Testis (tissue), 3 donors: Measurements from ENCODE around the gene PRRC2A. TPM values are rescaled to one million over a fixed set of nuclear protein-coding genes. Genes with fewer than 3 reads are reported as not detected.

ENCODE experiments used
- DNase-seq: peaks from one replicate; pipeline ENCODE4 v3.0.0-alpha.2; 2019
- H3K27ac ChIP-seq, 2 donors: fragments of 200-600 bp; sonication (generic); one replicate each; pipeline ENCODE4 v1.5.1; 2019
- H3K27me3 ChIP-seq: fragments of 200-600 bp; sonication (generic); one replicate; pipeline ENCODE4 v1.5.1; 2019
- H3K36me3 ChIP-seq: fragments of 200-600 bp; sonication (generic); one replicate; pipeline ENCODE4 v1.5.1; 2017; ENCODE audit warnings: low read depth; ENCODE audit errors: missing control alignments
- H3K4me1 ChIP-seq: fragments of 200-600 bp; sonication (generic); one replicate; pipeline ENCODE4 v1.5.1; 2019
- H3K4me3 ChIP-seq, 2 donors: fragments of 200-600 bp; sonication (generic); one replicate each; pipeline ENCODE4 v1.5.1; 2017 to 2019
- H3K9me3 ChIP-seq: fragments of 200-600 bp; sonication (generic); one replicate; pipeline ENCODE4 v1.5.1; 2017
- CTCF ChIP-seq, 3 experiments: fragments of 450-650 bp in 2 of 3; fragments of 200-600 bp in 1 of 3; sonication (generic) in 1 of 3; IDR thresholded peaks; one replicate each; pipeline ENCODE4 v1.5.1; 2016 to 2019; ENCODE audit warnings: antibody characterized with exemption in 3 of 3, mild to moderate bottlenecking in 2 of 3, moderate library complexity in 1 of 3
- POLR2A ChIP-seq: fragments of 450-650 bp; IDR thresholded peaks from one replicate; pipeline ENCODE4 v1.6.1; 2017; ENCODE audit warnings: antibody characterized with exemption, mild to moderate bottlenecking, moderate library complexity
- WGBS, 2 donors: methylation state at CpG; one replicate each; pipeline ENCODE4 v1.1.5; 2018; 5-methylcytosine and 5-hydroxymethylcytosine counted together
- intact Hi-C: fragments of 100-400 bp; cut with DNase I; formaldehyde crosslinking; loops from one replicate; pipeline ENCODE4 v1.15.1; 2023; ENCODE audit warnings: low total_unique reads
- polyA plus RNA-seq: library from polyadenylated mRNA; stranded (reverse); fragments of 350-450 nt; fragmentation: Illumina TruSeq; extraction: RNeasy Lipid Tissue Mini Kit (QIAGEN cat#74804); gene quantifications from one replicate; pipeline ENCODE4 v1.2.3, GENCODE V29; 2014; ENCODE audit warnings: low read depth, low replicate concordance; ENCODE audit not compliant: insufficient read depth
- total RNA-seq, 2 donors: library from RNA; depleted of rRNA; stranded (reverse); fragments of >200 nt; gene quantifications; one replicate each; pipeline ENCODE4 v1.2.3, GENCODE V29; 2016

Gene PRRC2A
- total and polyA plus RNA-seq, 3 donors from 2014 or later: 288 to 473 (median 301) TPM

DNA sequence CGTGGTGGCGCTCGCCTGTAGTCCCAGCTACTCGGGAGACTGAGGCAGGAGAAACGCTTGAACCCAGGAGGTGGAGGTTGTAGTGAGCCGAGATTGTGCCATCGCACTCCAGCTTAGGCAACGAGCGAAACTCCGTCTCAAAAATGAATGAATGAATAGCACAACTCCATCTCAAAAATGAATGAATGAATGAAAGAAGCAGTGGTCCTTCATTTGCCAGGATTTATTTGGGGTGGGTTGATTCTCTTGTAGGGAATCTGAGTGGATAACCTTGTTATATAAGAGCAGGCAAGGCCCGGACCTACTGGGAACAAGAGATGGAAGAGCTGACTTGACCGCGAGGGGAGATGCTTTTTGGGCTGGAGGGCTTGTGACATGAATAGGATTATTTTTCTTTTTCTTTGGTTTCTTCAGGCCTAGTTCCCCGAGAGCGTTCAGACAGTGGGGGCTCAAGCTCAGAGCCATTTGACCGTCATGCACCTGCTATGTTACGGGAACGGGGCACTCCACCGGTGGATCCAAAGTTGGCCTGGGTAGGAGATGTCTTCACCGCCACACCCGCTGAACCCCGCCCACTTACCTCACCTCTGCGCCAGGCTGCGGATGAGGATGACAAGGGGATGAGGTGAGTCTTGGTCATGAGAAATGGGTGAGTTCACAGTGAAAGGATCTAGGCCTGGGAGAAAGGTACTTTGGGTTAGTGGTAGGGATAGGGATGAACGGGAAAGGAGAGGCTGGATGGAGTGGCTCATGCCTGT lies 9.8 kb downstream of the PRRC2A start:
- H3K27me3 ChIP-seq: no peaks in the 10 kb centered on the region
- TF ChIP-seq POLR2A (no peak), CTCF (IDR thresholded peaks at IDR 0.05) (no peak)
- peaks cover 3% of the 10 kb centered on the region for H3K36me3 ChIP-seq
- H3K4me1 ChIP-seq: peaks cover 4% of the 10 kb centered on the region
- WGBS, 2 donors: 90% methylated on average over 23 to 25 of the region's 25 CpGs
- no peaks in the 10 kb centered on the region for H3K9me3 ChIP-seq
- H3K4me3 ChIP-seq: no peak overlapping the region
- no peak overlapping the region for H3K27ac ChIP-seq
- DNase-seq: no peak
- intact Hi-C loops: no loop called here

GRCh38 chr6:31631209-31631608 lies 10.7 kb downstream of the PRRC2A start:
- no peaks in the 10 kb centered on the region for H3K27me3 ChIP-seq
- 75 to 91% methylated on average over 2 to 16 of the region's 16 CpGs for WGBS, 2 donors
- no peaks in the 10 kb centered on the region for H3K9me3 ChIP-seq
- peaks cover 3% of the 10 kb centered on the region for H3K36me3 ChIP-seq
- H3K4me1 ChIP-seq: peaks cover 4% of the 10 kb centered on the region
- no peak overlapping the region for H3K27ac ChIP-seq
- H3K4me3 ChIP-seq: no peak overlapping the region
- no peak for DNase-seq
- intact Hi-C loops: no loop called here
- TF ChIP-seq CTCF (IDR thresholded peaks at IDR 0.05) (no peak), POLR2A (no peak)

GRCh38 chr6:31631681-31632278 lies 11.3 kb downstream of the PRRC2A start:
- intact Hi-C loops: no loop called here
- TF ChIP-seq CTCF (IDR thresholded peaks at IDR 0.05) (no peak), POLR2A (no peak)
- no peak for DNase-seq
- no peak overlapping the region for H3K4me3 ChIP-seq
- H3K9me3 ChIP-seq: no peaks in the 10 kb centered on the region
- H3K4me1 ChIP-seq: peaks cover 4% of the 10 kb centered on the region
- H3K36me3 ChIP-seq: peaks cover 3% of the 10 kb centered on the region
- 83 to 84% methylated on average over 16 to 31 of the region's 32 CpGs for WGBS, 2 donors
- H3K27me3 ChIP-seq: no peaks in the 10 kb centered on the region
- H3K27ac ChIP-seq: no peak overlapping the region

- Histone ChIP-seq H3K36me3 (peaks cover 3% of the 10 kb centered on the region), H3K27ac (peak overlapping the region in 1 of 2 donors; percentile 25), H3K4me3 (no peak overlapping the region), H3K9me3 (no peaks in the 10 kb centered on the region), H3K4me1 (peaks cover 4% of the 10 kb centered on the region), H3K27me3 (no peaks in the 10 kb centered on the region)
- intact Hi-C loops: no loop called here
- TF ChIP-seq POLR2A (no peak), CTCF (IDR thresholded peaks at IDR 0.05) (no peak)
- DNase-seq: no peak
- WGBS, 2 donors: 82 to 91% methylated on average over 19 to 26 of the region's 26 CpGs
Observed at GRCh38 chr6:31632279-31632946, 11.9 kb downstream of the PRRC2A start.
